ENCODE results near the gene CRACDL.

Gene CRACDL, protein sequence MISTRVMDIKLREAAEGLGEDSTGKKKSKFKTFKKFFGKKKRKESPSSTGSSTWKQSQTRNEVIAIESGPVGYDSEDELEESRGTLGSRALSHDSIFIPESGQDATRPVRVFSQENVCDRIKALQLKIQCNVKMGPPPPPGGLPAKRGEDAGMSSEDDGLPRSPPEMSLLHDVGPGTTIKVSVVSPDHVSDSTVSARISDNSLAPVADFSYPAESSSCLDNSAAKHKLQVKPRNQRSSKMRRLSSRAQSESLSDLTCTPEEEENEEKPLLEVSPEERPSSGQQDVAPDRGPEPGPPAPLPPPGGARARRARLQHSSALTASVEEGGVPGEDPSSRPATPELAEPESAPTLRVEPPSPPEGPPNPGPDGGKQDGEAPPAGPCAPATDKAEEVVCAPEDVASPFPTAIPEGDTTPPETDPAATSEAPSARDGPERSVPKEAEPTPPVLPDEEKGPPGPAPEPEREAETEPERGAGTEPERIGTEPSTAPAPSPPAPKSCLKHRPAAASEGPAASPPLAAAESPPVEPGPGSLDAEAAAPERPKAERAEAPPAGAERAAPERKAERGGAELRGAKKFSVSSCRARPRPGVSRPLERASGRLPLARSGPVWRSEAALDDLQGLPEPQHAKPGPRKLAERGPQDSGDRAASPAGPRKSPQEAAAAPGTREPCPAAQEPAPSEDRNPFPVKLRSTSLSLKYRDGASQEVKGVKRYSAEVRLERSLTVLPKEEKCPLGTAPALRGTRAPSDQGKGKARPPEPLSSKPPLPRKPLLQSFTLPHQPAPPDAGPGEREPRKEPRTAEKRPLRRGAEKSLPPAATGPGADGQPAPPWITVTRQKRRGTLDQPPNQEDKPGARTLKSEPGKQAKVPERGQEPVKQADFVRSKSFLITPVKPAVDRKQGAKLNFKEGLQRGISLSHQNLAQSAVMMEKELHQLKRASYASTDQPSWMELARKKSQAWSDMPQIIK

GRCh38 chr2:98935777-98936352 lies at the start of gene CRACDL:
CRACDL (minus strand) TSS chr2:98936225; CDS start chr2:98846800, 89,425 bp downstream.
- Histone ChIP-seq H2AFZ (ENCODE audit: low read depth, low read length) (no peak within 1 kb of the TSS), H3K9me3 (ENCODE audit: insufficient read depth, low read length) (no peaks in the 10 kb centered on the region), H3K4me2 (ENCODE audit: low read length) (no peak within 1 kb of the TSS), H4K20me1 (ENCODE audit: insufficient read depth, low read length) (no peaks in the 10 kb centered on the region), H3K27ac (ENCODE audit: low read length) (no peak within 1 kb of the TSS), H3K4me1 (ENCODE audit: low read length) (no peaks in the 10 kb centered on the region), H3K4me3 (ENCODE audit: low read length) (no peak within 1 kb of the TSS), H3K27me3 (ENCODE audit: low read depth, low read length) (no peaks in the 10 kb centered on the region), H3K36me3 (replicated peaks; ENCODE audit: low read depth, low read length) (no peaks in the 10 kb centered on the region), H3K79me2 (ENCODE audit: low read length) (no peaks in the 10 kb centered on the region), H3K9ac (ENCODE audit: low read length) (no peak within 1 kb of the TSS)
- TF ChIP-seq, protein P1, sequence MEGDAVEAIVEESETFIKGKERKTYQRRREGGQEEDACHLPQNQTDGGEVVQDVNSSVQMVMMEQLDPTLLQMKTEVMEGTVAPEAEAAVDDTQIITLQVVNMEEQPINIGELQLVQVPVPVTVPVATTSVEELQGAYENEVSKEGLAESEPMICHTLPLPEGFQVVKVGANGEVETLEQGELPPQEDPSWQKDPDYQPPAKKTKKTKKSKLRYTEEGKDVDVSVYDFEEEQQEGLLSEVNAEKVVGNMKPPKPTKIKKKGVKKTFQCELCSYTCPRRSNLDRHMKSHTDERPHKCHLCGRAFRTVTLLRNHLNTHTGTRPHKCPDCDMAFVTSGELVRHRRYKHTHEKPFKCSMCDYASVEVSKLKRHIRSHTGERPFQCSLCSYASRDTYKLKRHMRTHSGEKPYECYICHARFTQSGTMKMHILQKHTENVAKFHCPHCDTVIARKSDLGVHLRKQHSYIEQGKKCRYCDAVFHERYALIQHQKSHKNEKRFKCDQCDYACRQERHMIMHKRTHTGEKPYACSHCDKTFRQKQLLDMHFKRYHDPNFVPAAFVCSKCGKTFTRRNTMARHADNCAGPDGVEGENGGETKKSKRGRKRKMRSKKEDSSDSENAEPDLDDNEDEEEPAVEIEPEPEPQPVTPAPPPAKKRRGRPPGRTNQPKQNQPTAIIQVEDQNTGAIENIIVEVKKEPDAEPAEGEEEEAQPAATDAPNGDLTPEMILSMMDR (IDR thresholded peaks at IDR 0.05; ENCODE audit: low read depth, low read length): no peak
- no peak for TF ChIP-seq EZH2phosphoT487 (IDR thresholded peaks at IDR 0.05; ENCODE audit: low read depth)

- no peak overlapping the region for H3K9ac ChIP-seq (ENCODE audit: low read length)
- H2AFZ ChIP-seq (ENCODE audit: low read depth, low read length): no peak overlapping the region
- no peaks in the 10 kb centered on the region for H3K4me1 ChIP-seq (ENCODE audit: low read length)
- no peaks in the 10 kb centered on the region for H3K27me3 ChIP-seq (ENCODE audit: low read depth, low read length)
- H3K79me2 ChIP-seq (ENCODE audit: low read length): no peaks in the 10 kb centered on the region
- TF ChIP-seq, protein P1 (IDR thresholded peaks at IDR 0.05; ENCODE audit: low read depth, low read length): no peak
- TF ChIP-seq EZH2phosphoT487 (IDR thresholded peaks at IDR 0.05; ENCODE audit: low read depth): no peak
- H3K27ac ChIP-seq (ENCODE audit: low read length): no peak overlapping the region
- H3K4me2 ChIP-seq (ENCODE audit: low read length): no peak overlapping the region
- peaks cover 19% of the 10 kb centered on the region; the same call in 1 of the 2 replicates for H3K9me3 ChIP-seq (ENCODE audit: insufficient read depth, low read length)
- no peaks in the 10 kb centered on the region for H4K20me1 ChIP-seq (ENCODE audit: insufficient read depth, low read length)
- H3K36me3 ChIP-seq (replicated peaks; ENCODE audit: low read depth, low read length): no peaks in the 10 kb centered on the region
- no peak overlapping the region for H3K4me3 ChIP-seq (ENCODE audit: low read length)
Measured at GRCh38 chr2:98975611-98976010, 39.6 kb upstream of the CRACDL start.

DNA sequence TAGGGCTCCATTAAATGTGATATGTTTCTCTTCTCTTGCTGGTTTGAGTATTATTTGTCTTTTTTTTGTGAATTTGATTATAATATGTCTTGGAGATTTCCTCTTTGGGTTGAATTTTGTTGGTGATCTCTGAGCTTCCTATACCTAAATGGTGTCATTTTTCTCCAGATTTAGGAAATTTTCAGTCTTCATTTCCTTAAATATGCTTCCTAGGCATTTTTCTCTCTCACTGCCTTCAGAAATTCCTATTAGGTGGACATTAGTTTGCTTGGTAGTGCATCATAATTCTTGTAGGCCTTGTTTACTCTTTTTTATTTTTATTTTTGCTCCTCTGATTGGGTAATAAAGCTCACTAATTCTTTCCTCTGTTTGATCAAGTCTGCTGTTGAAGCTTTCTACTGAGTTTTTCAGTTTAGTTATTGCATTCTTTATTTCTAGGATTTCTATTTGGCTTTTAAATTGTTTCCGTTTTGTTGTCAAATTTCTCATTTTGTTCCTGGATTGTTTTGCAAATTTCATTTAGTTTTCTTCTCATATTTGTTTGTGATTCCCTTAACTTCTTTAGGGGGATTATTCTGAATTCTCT lies 36.6 kb upstream of the CRACDL start:
- H3K79me2 ChIP-seq (ENCODE audit: low read length): no peaks in the 10 kb centered on the region
- H3K9me3 ChIP-seq (ENCODE audit: insufficient read depth, low read length): peaks cover 19% of the 10 kb centered on the region; the same call in 1 of the 2 replicates
- TF ChIP-seq EZH2phosphoT487 (IDR thresholded peaks at IDR 0.05; ENCODE audit: low read depth): no peak
- TF ChIP-seq, protein P1 (IDR thresholded peaks at IDR 0.05; ENCODE audit: low read depth, low read length): no peak
- no peak overlapping the region for H3K27ac ChIP-seq (ENCODE audit: low read length)
- no peaks in the 10 kb centered on the region for H3K27me3 ChIP-seq (ENCODE audit: low read depth, low read length)
- H3K4me2 ChIP-seq (ENCODE audit: low read length): no peak overlapping the region
- no peaks in the 10 kb centered on the region for H3K36me3 ChIP-seq (replicated peaks; ENCODE audit: low read depth, low read length)
- H4K20me1 ChIP-seq (ENCODE audit: insufficient read depth, low read length): no peaks in the 10 kb centered on the region
- no peak overlapping the region for H2AFZ ChIP-seq (ENCODE audit: low read depth, low read length)
- no peak overlapping the region for H3K4me3 ChIP-seq (ENCODE audit: low read length)
- H3K9ac ChIP-seq (ENCODE audit: low read length): no peak overlapping the region
- H3K4me1 ChIP-seq (ENCODE audit: low read length): no peaks in the 10 kb centered on the region
